GM21619 (cell line): ENCODE data around the gene NAA25.
A peak's percentile ranks its signal among the peaks of the same experiment; 100 is the strongest.
"Not testable (repeated sequence)": the region's sequence is repeated elsewhere in the genome, so short reads cannot be mapped to it uniquely, and the experiment has no call there.

Source experiments
- ATAC-seq: cut with Tn5 transposase; IDR thresholded peaks from one replicate; pipeline ENCODE4 v1.9.1; 2021; ENCODE audit not compliant: unreplicated experiment

NAA25 gene

DNA sequence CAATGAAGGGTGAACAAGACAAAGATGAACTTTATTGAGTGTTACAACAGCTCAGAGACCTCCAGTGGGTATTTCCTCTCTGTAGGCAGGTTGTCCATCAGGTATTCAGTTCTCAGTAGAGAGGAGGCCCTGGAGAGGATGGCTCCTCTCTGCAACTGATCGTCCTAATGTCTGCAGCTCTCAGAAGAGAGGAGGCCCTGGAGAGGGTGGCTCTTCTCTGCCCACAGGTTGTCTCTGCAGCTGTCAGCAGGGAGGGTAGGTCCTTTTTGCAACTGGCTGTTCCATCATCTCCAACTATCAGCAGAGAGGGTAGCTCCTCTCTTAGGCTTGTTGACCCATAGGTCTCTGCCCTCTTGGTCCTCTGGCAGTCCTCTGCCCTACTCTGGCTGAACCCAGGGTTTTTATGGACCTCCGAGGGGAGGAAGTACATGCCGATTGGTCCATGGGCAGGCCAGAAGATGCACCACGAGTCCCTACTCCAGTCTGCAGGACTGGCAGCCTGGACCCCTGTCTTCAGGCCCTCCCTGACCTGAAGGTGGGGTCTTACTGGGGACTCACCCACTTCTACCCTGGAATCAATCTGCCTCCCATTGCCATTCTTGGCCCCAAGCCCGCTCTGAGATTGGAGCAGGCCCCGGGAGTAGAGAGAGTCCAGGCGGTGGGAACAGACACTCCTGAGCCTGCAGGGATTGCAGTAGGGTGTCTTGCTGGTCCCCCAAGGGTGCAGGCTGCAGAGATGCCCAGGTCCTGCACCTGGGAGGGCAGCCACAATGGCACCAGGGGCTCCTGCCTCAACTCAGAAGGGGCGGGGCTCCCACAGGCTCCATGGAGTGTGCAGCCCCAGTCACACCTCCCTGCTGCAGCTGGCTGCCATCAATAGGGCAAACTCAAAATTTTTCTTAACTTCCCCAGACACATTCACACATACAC, 97.9 kb downstream of the NAA25 start:
- ATAC-seq, result no peak

DNA sequence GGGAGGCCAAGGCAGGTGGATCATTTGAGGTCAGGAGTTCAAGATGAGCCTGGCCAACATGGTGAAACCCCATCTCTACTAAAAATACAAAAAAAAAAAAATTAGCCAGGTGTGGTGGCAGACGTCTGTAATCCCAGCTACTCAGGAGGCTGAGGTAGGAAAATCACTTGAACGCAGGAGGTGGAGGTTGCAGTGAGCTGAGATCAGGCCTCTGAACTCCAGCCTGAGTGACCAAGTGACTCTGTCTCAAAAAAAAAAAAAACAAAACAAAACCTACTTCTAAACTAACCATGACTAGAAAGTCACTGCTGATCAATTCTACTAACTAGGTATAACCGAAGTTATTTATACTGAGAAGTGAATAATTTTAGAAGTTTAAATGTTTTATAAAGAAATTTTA, 99.0 kb downstream of the NAA25 start:
- not testable (repeated sequence) for ATAC-seq

- no peak for ATAC-seq
These were observed 99.7 kb downstream of the NAA25 start for GRCh38 chr12:112008918-112009317.

GRCh38 chr12:112007945-112008344, 100.6 kb downstream of the NAA25 start:
- no peak for ATAC-seq

- no peak for ATAC-seq
These were observed 102.9 kb downstream of the NAA25 start for GRCh38 chr12:112005419-112006395.

DNA sequence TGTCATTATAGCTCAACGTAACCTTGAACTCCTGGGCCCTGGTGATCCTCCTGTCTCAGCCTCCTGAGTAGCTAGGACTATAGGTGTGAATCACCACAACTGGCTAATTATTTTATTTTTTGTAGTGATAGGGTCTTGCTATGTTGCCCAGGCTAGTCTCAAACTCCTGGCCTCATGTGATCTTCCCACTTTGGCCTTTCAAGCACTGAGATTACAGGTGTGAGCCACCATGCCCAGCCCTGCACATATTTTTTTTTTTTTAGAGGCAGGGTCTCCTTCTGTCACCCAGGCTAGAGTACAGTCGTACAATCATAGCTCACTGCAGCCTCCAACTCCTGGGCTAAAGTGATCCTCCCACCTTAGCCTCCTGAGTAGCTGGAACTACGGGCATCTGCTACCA, 104.5 kb downstream of the NAA25 start:
- ATAC-seq, result no peak

DNA sequence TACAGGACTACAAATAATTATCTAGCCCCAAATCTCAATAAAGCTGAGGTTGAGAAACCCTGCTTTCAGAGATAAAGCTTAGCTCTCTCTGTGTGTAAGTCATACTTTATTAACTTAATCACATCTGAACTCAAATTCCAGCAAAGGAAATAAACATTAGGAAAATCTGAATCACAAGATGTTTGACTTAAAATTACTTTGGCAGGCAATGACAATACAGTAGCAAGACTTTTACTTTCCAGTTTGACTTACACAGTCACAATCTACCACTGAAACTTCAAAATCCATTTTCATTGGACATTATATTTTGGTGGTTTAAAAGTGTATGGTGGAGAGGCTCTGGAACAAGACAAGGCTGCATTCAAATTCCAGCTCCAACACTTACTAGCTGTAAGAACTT, 107.0 kb downstream of the NAA25 start:
- no peak for ATAC-seq

GRCh38 chr12:112000820-112001219, 107.8 kb downstream of the NAA25 start:
- no peak for ATAC-seq

- ATAC-seq, result not testable (repeated sequence)
These were observed 109.5 kb downstream of the NAA25 start for GRCh38 chr12:111999129-111999528.

DNA sequence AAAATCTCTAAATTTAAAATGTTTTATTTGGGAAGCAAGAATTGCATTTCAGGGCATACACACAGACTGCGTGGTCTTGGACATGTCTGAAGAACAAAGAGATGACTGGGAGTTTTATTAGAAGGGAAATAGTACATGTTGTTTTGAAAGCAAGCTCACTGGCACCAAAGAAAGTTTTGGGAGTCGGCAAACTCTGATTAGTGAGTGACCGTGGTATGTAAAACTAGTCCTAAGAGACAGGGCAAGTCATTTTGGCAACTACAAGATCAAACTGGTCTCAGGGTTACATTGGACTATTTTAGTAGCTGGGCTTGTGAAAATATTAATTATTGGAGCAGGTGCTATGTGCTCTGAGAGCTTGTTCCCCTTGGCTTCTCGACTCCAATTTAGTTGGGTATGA, 110.6 kb downstream of the NAA25 start:
- no peak for ATAC-seq

DNA sequence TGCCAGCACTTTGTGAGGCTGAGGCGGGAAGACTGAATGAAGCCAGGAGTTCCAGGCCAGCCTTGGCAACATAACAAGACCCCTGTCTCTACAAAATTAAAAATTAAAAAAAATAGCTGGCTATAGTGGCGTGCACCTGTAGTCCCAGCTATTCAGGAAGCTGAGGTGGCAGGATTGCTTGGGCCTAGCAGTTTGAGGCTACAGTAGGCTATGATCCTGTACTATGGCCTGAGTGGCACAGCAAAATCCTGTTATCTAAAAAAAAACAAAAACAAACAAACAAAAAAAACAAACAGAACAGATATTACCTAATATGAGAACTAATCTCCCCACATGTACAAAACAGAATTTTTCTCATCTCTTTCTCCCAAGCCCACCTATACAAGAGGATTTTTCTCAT, 111.3 kb downstream of the NAA25 start:
- ATAC-seq, result no peak

DNA sequence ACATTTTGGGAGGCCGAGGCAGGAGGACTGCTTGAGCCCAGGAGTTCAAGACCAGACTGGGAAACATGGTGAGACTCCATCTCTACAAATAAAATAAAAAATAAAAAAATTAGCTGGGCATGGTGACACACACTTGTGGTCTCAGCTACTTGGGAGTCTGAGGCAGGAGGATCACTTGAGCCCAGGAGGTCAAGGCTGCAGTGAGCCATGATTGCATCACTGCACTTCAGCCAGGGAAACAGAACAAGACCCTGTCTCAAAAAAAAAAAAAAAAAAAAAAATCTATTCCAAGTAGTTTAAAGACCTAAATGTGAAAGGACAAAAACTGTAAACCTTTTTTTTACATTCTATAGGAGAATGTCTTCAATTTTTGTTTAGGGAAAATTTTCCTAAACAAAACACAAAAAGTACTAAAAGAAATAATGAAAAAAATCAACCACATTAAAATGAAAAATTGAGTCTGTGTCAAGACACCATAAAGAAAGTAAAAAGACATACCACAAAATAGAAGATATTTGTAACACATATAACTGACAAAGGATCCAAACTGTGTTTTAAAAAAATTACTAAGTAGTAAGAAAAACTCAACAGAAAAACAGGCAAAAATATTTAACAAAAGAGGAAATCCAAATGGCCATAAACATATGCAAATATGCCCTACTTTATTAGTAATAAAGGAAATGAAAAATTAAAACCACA, 112.7 kb downstream of the NAA25 start:
- no peak for ATAC-seq

- not testable (repeated sequence) for ATAC-seq
These were observed 114.1 kb downstream of the NAA25 start for GRCh38 chr12:111994211-111995111.

- peak; percentile 44 for ATAC-seq
These were observed 115.1 kb downstream of the NAA25 start for GRCh38 chr12:111993292-111994150.

GRCh38 chr12:111992464-111992863, 116.1 kb downstream of the NAA25 start:
- ATAC-seq, result no peak

DNA sequence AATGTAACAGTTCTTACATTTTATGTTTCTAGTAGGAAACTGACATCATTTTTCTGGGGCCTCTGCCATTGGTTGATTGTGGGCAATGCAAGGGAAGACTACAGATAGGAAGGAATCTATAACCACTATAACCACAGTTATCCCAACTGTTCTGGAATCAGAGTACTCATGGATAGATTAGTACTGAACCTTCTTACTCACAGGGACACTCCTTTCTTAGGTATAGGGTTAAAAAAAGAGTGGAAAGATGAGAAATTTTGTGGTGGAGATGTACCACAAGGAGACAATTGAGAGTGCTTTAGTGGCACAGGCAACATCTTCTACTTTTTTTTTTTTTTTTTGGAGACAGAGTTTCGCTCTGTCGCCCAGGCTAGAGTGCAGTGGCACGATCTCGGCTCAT, 116.6 kb downstream of the NAA25 start:
- no peak for ATAC-seq

DNA sequence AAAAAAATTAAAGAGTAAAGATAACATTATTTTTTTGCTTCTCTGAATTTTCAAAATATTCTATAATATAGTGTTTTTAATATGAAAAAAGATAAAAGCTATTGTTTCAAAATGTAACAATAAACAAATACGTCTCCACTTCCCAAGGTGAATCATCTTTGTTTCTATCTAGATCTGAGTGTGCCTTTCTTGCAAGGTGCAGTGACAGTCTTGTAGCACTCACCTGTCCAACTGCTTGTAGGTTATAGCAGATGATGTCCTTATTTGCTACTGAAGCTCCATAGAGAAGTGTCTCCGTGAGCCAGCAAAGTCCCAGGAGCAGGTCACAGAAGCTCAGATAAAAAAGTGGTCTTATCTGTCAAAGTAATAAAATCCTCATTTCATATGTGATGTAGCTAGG, 117.0 kb downstream of the NAA25 start:
- ATAC-seq, result no peak

GRCh38 chr12:111984820-111985219, 123.8 kb downstream of the NAA25 start:
- no peak for ATAC-seq

DNA sequence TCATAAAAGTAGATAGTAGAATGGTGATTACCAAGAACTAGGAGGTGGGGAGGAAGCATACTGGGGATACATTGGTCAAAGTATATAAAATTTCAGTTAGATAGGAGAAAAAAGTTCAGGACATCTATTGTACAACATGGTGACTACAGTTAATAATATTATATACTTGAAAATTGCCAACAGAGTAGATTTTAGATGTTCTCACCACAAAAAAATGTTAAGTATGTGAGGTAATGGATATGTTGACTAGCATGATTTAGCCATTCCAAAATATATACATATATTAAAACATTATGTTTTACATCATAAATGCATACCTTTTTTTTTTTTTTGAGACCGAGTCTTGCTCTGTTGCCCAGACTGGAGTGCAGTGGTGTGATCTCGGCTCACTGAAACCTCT, 126.6 kb downstream of the NAA25 start:
- no peak for ATAC-seq
